ENCODE measurements around the gene SPEF2.

GRCh38 chr5:35647128-35647527, 29.5 kb downstream of the SPEF2 start:
- TF ChIP-seq POLR2A (IDR thresholded peaks at IDR 0.05; ENCODE audit: low read depth, low read length) (no peak), POLR2AphosphoS5 (IDR thresholded peaks at IDR 0.05; ENCODE audit: low read depth, low read length) (no peak), TAF1 (IDR thresholded peaks at IDR 0.05; ENCODE audit: borderline replicate concordance, low read depth, low read length) (no peak)

All from GM12892 (cell line).